GM19043 (cell line): ENCODE results near the gene CPA2.
"Not testable (repeated sequence)": the region's sequence is repeated elsewhere in the genome, so short reads cannot be mapped to it uniquely, and the experiment has no call there.

ENCODE experiments used
- ATAC-seq: cut with Tn5 transposase; IDR thresholded peaks from one replicate; pipeline ENCODE4 v1.9.1; 2021; ENCODE audit warnings: low read depth; ENCODE audit not compliant: unreplicated experiment

The CPA2 gene

GRCh38 chr7:130303982-130304381 is 37.3 kb downstream of the CPA2 start:
- no peak for ATAC-seq

GRCh38 chr7:130304878-130305277 is 38.2 kb downstream of the CPA2 start:
- no peak for ATAC-seq

- no peak for ATAC-seq
Observed at GRCh38 chr7:130305433-130306042, 38.9 kb downstream of the CPA2 start.

- no peak for ATAC-seq
Observed at GRCh38 chr7:130309986-130310385, 43.3 kb downstream of the CPA2 start.

- no peak for ATAC-seq
Observed at GRCh38 chr7:130314305-130314704, 47.6 kb downstream of the CPA2 start.

GRCh38 chr7:130319541-130319940 is 52.9 kb downstream of the CPA2 start:
- no peak for ATAC-seq

GRCh38 chr7:130321542-130322229 is 55.0 kb downstream of the CPA2 start:
- not testable (repeated sequence) for ATAC-seq

GRCh38 chr7:130322615-130323014 is 56.0 kb downstream of the CPA2 start:
- no peak for ATAC-seq

- no peak for ATAC-seq
Observed at GRCh38 chr7:130324306-130324943, 57.8 kb downstream of the CPA2 start.

- no peak for ATAC-seq
Observed at GRCh38 chr7:130329681-130330080, 63.0 kb downstream of the CPA2 start.

GRCh38 chr7:130332259-130333053 is 65.8 kb downstream of the CPA2 start:
- ATAC-seq: no peak

- ATAC-seq: no peak
Observed at GRCh38 chr7:130333832-130334231, 67.2 kb downstream of the CPA2 start.

- ATAC-seq: no peak
Observed at GRCh38 chr7:130334274-130334673, 67.6 kb downstream of the CPA2 start.

GRCh38 chr7:130337410-130337971 is 70.8 kb downstream of the CPA2 start:
- ATAC-seq: no peak

- ATAC-seq: no peak
Observed at GRCh38 chr7:130338233-130338632, 71.6 kb downstream of the CPA2 start.
